C1 segment of cervical spinal cord (tissue), 14 donors: ENCODE data around the gene CD83.
A peak's percentile ranks its signal among the peaks of the same experiment; 100 is the strongest.

Experiments used
- DNase-seq, 14 donors: peaks; one replicate each; lab custom pipeline; 2025; lab: John Stamatoyannopoulos, UW

The CD83 gene

DNA sequence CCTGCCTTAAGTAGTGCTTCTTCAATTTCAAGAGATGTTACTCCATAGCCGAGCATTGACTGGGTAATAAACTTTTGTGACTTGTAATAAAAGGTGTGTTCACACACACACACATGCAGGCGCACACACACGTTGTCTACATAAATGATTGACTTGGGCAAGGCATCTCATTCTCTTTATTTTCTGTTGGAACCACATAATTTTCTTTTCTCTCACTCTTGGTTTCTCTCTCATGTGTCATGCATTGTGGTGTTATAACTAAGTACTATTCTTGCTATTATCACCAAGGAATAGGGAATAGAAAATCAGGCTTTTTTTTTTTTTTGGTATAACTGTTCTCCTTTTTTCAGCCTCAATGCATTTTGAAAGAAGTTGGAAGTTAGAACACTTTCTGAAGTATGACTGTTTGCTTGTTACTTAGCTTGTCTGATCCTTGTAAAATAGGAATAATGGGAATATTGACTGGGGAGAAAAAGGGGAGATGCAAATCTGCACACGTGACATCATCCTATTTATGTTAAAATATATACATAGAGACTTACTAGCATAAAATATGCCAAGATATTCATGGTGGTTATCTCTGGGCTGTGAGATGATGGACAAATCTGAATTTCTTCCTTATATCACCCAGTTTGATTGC lies 26.1 kb upstream of the CD83 start:
- no peak for DNase-seq

DNA sequence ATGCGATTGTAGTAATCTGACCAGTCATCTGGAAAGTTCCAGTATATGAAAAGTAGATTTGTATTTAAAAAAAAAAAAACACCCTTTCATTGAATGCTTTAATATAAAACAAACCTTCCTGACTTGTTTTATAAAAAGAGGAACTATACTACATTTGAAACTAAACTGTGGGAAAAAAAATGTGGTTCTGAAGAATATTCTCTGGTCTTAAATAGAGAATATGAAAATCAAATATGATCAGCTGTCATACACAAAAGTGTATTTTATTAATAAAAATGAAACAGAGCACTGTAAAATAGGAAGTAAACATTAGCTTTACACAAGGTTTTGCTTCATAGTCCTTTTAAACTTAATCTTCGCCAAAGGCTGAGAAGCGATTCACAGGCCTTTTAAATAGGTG lies 25.3 kb upstream of the CD83 start:
- DNase-seq: no peak

DNA sequence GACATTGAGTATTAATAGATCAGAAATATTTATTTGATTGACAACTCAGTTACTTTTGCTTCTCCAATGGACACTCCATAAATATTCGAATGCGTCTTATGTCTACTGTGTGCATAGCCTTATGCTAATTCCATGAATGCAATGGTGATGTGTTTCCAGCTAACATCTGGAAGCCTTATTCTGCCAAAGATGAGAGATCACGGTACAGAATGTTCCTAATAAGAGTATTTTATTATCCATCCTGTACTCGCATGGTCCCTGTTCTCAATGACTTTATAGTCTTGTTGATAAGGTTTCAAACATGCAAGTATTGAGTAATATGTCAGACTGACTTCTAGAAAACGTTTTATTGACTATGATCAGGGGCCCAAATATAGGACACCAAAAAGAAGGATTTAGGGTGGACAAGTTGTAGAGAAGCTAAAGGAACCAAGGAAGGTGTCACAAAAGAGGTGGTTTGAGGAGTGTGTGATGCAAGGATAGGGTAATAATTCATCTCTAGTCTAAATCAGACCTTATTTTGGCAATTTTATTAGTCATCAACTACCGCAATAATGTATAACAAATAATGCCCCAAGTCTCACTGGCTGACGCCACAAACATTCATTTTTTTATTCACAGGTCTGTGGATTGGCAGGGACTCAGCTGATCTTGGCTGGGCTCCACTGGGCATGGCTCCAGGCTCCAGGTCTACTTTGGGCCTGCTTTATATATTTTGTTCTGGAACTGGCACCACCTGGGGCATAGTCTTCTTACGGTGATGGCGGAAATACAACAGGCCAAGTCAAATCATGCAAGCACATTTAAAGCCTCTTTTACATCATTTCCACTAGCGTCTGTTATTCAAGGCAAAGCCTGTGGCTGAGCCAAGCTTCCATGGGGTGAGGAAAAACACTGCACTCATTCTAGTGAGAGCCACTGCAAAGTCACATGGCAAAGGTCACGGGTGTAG lies 24.5 kb upstream of the CD83 start:
- peak in 4 of 14 donors; percentile 7 to 96 (median 19) for DNase-seq

DNA sequence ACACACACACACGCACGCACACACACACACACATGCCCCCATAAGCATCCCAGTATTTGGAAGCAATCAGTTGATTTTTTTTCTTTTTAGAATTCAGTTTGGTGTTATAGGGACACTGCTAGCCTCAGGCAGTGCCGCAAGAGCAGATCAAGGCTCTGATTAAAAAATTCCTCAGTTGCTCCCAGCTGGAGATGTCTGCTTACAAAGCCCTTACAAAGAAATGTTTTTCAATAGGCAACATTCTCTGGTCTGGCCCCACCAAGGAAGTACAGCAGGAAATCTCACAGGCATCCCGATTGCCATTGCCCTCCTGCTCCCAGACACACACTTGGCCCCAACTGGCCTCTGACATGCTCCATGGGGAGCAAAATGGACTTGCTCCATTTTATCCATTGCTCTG lies 22.9 kb upstream of the CD83 start:
- DNase-seq: no peak

DNA sequence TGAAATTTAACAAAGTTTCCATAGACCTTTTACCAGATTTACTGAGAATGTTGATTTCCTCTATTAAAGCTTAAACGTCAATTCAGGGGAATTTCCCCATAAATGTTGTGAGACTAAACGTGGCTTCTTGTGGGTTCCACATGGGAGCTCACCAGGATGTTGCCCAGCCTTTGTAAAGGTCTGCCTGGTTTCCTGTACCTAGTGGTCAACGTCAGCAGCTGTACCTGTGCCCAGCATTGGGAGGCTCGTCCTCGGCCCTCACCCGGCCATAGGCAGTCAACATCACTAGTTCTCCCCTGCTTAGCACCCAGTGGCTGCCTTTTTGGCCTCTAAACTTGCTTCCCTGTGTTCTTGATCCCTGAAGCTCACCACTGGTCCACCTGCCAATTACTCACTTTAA lies 22.1 kb upstream of the CD83 start:
- DNase-seq: no peak

DNA sequence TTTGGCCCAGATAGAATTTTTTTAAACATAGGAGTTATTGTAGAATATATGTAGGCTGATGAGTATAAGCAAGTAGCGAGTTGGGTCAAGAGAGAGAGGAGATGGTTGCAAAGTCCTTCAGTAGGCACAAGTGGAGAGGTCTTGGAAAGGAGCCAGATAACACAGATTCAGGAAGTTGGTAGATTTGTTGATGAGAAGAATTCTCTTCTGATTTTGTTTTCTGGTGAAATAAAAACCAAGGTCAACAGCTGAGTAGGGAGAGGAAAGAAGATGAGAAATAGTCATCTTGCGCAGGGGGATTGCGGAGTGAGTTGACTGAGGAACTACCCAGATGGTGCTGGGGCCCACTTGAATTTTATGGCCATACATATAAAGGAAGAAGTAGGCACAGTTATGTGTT lies 17.4 kb upstream of the CD83 start:
- no peak for DNase-seq

DNA sequence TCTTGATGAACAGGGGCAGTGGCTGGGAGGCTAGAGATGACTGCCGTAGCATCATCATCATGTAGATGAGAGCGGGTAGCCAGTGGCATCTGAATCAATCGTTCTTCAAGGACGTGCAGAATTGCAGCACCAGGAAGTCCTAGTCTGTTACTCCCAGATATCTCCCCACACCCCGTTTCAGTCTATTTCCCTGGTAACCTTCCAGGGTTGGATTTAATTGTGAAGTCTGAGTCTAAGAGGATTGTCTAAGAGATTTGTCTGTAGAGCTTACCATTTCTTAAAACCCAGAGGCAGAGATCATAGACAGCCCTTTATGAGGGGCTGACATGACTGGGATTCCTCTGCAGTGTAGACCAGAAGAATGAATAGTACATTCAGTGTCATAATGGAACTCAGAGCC lies 16.6 kb upstream of the CD83 start:
- DNase-seq: no peak

DNA sequence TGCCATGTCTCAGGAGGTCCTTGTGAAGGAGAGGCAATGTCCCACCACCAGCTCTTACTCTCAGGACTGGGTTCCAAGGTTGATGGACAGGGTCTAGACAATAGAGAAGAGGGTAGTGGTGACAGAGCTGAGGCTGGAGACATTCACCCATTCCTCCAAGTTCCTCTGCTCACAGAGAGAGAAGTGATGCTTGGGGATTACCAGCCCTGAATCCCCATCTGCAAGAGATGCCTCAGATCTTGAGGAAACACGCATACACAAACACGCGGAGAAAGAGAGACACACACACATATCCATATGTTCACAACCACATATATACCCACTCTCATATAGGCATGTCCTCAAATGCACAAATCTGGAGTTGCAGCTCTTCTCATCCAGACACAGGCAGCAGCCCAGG lies 15.2 kb upstream of the CD83 start:
- DNase-seq: no peak

DNA sequence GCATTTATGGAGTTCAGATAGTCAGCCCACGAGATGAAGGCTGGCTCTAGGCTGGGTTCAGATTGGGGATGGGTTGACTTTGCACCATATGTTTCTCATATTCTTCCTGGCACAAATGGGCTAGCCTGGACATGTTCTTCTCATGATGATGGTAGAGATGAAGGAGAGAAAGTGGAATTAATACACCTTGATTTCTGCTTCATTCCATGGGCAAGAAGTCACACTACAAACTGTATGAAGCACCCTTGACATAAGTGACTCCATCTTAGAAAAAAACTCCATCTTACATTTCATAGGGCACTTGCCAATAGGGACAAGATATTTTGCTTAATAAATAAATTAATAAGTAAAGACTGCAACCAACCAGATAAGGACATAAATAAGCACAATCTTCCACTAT lies 12.0 kb upstream of the CD83 start:
- no peak for DNase-seq

DNA sequence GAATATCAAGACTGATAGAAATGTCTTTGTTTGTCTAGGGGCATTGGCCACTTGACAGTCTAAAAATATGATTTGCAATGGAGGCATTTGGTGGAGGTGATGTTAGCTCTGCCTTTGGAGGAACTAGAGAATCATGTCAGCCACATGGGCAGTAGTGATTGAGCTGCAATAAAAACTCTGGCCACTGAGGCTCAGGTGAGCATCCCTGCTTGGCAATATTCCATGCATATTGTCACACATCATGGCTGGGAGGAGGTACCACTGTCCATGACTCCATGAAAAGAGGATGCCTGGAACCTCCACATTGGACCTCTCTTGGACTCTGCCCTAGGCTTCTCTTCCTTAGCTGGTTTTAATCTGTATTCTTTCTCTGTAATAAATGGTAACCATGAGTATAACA lies 10.6 kb upstream of the CD83 start:
- DNase-seq: no peak

DNA sequence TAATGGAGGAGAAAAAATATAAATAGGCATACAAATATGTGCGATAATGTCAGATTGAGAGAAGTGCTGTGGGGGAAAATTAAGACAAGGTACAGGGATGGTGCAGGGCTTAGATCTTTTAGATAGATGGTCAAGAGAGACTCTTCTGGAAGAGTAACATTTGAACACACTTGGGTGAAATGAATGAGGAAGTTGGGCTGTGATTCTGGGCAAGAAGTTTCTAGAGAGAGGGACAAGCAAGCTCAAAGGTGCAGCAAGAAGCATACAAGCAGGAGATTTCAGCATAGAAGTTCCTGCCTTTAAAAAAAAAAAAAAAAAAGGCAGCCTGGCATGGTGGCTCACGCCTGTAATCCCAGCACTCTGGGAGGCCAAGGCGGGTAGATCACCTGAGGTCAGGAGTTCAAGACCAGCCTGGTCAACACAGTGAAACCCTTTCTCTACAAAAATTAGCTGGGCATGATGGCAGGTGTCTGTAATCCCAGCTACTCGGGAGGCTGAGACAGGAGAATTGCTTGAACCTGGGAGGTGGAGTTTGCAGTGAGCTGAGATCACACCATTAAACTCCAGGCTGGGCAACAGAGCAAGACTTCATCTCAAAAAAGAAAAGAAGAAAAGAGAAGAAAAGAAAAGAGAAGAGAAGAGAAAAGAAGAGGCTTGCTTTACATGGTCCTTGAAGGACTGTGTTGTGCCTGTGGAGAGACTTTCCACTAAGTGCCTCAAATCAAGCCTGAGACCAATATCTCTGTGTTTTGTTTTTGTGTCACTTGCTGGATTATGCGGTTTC lies 9.7 kb upstream of the CD83 start:
- DNase-seq: no peak

DNA sequence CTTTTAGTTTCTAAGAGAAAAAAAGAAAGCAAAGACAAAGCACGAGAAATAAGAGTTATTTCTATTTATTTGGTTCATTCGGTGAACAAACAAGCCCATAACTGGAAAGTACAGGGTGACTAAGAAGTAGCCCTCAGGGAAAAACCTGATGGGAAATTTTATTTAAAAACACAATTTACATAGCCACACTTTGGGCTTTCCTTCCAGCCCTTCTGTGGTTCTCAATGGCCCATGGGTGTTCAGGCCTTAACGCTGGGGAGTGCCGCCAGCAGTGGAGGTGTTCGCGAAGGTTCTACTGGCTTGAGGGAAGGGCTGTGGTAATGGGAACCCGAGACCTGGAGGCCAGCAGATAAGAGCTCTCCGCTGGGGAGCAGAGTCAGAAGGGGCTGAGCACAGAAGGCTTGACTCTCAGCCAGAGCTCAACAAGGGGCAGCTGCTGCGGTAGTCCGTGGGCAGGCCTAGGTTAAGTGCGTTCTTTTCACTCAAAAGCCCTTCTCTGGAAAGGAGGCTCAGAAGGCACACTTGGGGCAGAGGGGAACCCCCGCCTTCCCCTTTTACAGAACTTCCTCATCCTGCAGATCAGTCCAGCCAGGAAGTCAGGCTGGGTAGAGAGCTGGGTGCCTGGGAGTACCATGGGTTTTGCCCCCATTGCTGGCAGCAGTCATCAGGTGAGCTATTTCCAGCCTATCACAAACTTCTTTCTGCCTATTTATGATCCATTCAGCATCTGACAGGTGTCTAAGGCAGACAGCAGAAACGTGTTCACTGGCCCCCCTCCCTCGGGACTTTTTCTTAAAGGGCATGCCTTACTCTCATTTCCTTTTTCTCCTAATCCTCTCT lies 8.8 kb upstream of the CD83 start:
- DNase-seq: peak in 7 of 14 donors; percentile 33 to 57 (median 50)

DNA sequence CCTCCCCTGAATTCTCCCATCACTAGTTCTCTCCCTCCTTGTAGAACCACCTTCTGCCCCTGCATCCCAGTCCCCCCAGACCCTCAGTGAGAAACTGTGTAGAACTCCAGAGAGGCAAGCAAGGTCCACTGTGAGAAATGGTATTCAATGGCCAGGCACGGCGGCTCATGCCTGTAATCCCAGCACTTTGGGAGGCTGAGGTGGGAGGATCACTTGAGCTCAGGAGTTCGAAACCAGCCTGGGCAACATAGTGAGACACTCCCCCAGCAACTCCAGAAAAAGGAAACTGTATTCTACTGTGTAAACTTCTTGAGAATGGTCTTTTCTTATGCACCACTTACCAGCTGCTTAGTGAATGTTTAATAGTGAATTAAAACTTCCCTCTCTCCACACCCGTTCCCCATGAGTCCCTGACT lies 8.2 kb upstream of the CD83 start:
- no peak for DNase-seq

DNA sequence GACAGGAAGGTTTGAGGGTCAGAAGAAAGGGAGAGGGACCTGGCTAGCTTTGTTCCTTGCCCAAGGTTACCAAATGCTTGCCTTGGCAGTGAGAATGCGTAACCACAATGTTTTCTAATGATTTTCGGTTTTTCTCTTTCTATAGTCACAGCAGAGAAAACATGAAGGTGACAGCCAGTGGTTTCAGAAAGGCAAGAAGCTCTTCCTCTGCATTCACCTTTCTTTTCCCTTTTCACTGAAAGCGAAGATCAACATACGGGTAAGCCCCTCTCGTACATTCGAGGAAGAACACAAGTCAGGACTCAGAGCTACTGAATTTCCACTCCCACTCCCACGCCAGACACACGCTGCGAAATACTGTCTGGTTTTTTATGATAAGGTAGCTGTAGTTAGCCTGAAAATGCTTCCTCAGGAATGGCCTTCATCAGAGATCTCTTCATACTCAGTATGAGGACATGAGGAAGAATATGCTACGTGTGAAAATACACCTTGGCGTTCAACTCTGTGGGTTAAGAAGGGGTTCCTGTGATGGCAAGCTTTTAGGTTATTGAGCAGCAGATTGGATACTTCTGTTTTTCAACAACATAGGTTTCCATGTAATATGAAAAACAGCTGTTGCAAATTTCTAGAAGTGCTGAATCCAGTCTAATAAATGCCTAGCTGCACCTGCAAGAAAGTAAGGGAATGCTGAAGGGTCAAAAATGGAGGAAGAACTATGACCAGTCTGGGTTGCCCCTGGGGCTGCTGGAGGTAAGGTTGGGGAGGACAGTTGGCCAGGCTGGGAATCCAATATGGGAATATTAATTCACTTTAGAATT lies 7.4 kb upstream of the CD83 start:
- DNase-seq: no peak

DNA sequence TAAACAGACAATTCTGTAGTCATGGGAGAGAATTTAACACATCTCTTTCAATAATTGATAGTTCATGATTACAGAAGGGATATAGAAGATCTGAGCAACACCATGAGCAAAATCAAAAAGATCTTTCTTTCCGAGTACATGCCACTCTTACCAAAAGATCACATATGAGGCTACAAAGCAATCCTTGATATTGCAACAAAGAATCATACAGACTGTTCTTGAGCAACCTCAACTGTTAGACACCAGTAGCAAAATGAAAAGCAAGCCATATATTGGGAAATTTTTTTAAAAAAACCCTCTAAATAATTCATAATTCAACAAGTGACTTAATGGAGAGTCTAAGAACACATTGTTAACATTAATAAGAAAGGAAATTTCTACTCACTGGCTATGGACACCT lies 3.6 kb upstream of the CD83 start:
- DNase-seq: no peak

DNA sequence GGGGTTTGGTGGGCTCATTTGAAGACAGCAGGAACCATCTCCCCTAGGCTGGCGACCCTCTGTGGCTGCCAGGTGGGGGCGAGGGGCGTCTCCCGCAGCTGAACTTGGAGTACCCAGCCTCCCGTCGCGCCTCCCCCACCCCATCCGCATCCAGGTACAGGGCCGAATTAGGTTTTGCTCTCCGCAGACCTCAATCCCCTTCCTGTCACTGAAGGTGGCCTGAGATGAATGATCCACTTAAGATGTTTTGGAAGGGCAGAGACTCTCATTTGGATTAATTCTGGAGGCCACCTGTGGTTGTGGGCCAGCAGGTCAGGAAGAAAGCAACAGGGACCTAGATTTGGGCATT lies 493 bp downstream of the CD83 start:
- DNase-seq: no peak

DNA sequence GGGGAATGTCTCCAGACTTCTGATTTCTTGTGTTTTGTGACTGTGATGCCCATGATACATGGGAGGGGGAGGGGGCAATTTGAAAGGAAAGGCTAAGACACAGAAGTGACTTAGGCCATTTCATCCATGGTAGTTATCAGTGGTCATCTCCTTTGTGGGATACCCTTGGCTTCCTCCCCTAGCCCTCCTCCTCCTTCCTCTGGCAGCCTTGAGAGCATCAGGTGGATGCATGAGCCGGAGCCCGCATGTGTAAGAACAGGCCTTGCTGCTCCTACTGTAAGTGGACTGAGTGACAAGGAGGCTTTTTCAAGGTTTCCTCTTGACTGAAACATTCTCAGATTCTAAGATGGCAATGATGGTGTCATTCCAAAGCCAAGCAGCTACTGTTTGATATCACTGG lies 874 bp downstream of the CD83 start:
- DNase-seq: peak in 1 of 14 donors; percentile 32

DNA sequence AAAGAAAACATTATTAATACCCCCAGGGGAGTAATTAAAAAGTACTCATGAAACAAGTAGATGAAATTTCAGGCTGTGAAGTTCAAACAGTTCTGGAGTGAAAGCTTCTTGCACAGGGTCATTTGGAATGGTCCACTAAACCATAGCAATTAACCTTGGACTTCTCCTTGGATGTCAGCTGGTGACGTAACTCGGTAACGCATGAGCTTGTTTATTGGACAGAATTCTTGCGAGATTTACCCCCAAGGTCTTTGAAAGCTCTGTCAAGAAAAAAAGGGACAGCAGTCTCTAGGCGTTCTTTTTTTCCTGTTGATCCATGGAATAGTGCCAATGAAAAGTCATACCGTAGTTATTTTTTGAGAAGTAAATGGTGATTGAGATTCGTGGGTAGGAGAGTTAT lies 2.2 kb downstream of the CD83 start:
- DNase-seq: no peak

DNA sequence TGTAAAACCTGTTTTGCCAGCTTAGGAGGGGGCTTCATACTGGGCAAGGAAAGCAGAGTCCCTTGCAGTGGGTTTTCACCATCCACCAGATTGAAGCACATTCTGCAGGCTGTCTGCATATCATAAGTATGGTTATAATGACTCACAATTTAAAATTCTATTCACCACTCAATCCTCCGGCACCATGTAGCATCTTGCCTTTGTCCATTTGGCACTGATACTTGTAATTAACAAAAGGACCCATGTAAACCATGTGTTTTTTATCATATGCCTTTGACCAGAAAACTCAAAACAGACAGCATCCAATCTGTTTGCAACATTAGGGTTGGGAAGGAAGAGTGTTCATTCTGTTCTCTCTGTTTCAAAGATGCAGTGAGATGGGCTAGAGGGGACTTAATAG lies 3.0 kb downstream of the CD83 start:
- DNase-seq: no peak

DNA sequence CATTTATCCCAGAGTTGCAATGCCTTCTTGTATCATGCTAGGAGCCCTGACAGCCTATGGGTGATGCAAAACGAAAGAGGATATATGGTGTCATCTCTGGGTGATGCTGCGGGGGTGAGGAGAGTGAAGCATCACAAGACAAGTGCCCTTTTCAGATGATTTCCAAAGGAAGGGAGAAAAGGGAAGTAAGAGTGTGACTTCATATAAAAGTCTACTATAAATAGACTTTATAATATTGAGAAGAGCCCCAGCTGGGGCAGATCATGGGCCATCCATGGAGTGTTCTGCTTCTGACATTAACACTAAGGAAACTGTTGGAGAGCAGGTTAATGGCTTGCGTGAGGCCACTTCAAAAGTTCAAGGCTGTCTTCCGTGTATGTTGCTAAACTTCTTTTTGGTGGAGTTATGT lies 4.4 kb downstream of the CD83 start:
- DNase-seq: peak in 3 of 14 donors; percentile 17 to 43 (median 19)
